ENCODE data around the gene SND1. TPM values are rescaled to one million over a fixed set of nuclear protein-coding genes. Genes with fewer than 3 reads are reported as not detected.

The SND1 gene
- total RNA-seq, 6 experiments from 2014 or later: 77.5 to 150 (median 126) TPM

DNA sequence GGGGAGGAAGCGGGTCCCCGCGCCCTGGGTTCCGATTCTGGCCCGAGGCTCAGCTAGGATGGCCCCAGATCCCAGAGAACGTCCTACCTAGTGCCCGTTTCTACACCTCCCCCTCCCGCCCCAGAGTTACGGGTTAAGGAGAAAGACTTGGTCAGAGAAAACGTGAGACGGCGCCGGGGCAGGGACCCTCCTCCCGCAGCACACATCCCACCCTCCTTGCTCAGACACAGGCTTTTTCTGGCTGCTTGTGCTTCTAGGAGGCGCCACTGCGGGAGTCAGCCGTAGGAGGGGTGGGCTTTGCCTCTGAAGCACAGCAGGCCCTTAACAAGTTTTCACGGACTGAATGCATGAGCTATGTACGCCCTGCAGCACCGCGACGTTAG, 484.2 kb downstream of the SND1 start:
- intact Hi-C loops (cut with DNase I): loop anchor here in 1 of 2 donors (5.0 kb wide), 1 partner anchor 76 kb away; no protein-coding TSS in a partner anchor
- peak overlapping the region; percentile 44 to 61 (median 54) for H3K4me3 ChIP-seq
- no peak overlapping the region for H3K27ac ChIP-seq
- DNase-seq (no peak), ATAC-seq (peak in 3 of 4 donors; percentile 26 to 49 (median 37))
- no peaks in the 10 kb centered on the region for H3K36me3 ChIP-seq
- peaks cover 0 to 4% of the 10 kb centered on the region in 2 donors for H3K27me3 ChIP-seq
- WGBS (ENCODE audit: insufficient coverage, low coverage, low lambda C conversion rate, missing lambda C conversion rate): 5% methylated on average over 16 of the region's 22 CpGs
- TF ChIP-seq POLR2A (IDR thresholded peaks at IDR 0.05): no peak
- no peaks in the 10 kb centered on the region for H3K9me3 ChIP-seq
- H3K4me1 ChIP-seq: peaks cover 0 to 10% (median 2%) of the 10 kb centered on the region in 4 donors

DNA sequence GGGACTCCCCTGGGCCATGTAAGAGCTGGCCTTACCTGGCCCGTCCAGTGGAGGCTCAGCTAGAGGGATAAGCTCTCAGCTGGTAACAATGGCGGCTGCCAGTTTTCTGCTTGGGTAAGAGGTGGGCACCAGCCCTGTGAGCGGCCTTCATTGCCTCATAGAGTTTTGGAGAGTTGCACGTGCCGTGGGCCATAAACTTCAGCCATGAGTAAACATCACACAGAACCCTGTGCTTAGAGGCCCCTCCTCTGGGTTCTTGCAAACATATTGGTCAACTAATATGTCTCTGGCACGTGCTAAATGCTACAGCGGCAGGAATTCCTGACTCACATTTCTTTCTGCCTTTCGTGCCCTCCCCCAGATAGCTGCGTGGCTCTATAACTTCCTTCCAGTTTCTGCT, 485.2 kb downstream of the SND1 start:
- intact Hi-C loops (cut with DNase I): loop anchor here in 1 of 2 donors (5.0 kb wide), 1 partner anchor 75 kb away; no protein-coding TSS in a partner anchor
- TF ChIP-seq POLR2A (IDR thresholded peaks at IDR 0.05) (no peak), CTCF (IDR thresholded peaks at IDR 0.05) (no peak)
- Histone ChIP-seq H3K9me3 (no peaks in the 10 kb centered on the region), H3K27me3 (peaks cover 0 to 4% of the 10 kb centered on the region in 2 donors), H3K27ac (no peak overlapping the region), H3K4me1 (peaks cover 0 to 10% (median 2%) of the 10 kb centered on the region in 4 donors), H3K36me3 (no peaks in the 10 kb centered on the region), H3K4me3 (no peak overlapping the region)
- no peak for DNase-seq
- 35% methylated on average over 7 of the region's 9 CpGs for WGBS (ENCODE audit: insufficient coverage, low coverage, low lambda C conversion rate, missing lambda C conversion rate)
- ATAC-seq: no peak

GRCh38 chr7:128139406-128139805, 487.4 kb downstream of the SND1 start:
- peaks cover 0 to 4% of the 10 kb centered on the region in 2 donors for H3K27me3 ChIP-seq
- H3K27ac ChIP-seq: no peak overlapping the region
- DNase-seq (no peak), ATAC-seq (no peak)
- no peaks in the 10 kb centered on the region for H3K36me3 ChIP-seq
- no peak for TF ChIP-seq POLR2A (IDR thresholded peaks at IDR 0.05)
- TF ChIP-seq CTCF (IDR thresholded peaks at IDR 0.05): no peak
- no peaks in the 10 kb centered on the region for H3K9me3 ChIP-seq
- H3K4me3 ChIP-seq: no peak overlapping the region
- peaks cover 0 to 10% (median 2%) of the 10 kb centered on the region in 4 donors for H3K4me1 ChIP-seq
- intact Hi-C loops (cut with DNase I): loop anchor here in 1 of 2 donors (5.0 kb wide), 1 partner anchor 73 kb away; no protein-coding TSS in a partner anchor
- WGBS (ENCODE audit: insufficient coverage, low coverage, low lambda C conversion rate, missing lambda C conversion rate): 48% methylated on average over 3 of the region's 3 CpGs

DNA sequence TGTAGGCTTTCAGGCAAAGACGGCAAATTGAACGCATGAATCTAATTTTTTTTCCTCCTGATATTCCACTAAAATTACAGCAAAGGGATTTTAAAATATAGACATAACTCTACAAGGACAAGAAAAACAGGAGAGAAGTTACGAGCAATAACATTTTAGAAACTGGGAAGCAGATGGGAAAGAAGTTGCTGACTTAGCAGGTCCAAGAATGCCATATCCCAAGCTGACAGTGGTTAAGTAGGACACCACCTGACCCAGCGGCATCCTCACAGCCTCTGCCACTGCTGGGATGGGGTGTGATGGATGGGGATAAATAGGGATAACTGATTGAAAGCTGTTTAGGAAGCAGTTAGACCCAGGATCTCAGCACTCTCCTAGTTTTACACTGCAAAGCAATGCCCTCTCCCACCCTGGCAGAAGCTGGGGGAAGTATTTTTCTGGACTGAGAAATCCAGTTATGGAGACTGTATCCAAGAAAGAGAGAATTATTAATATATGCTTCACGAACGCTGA, 489.7 kb downstream of the SND1 start:
- H3K9me3 ChIP-seq: no peaks in the 10 kb centered on the region
- H3K36me3 ChIP-seq: no peaks in the 10 kb centered on the region
- H3K4me1 ChIP-seq: no peaks in the 10 kb centered on the region
- H3K27me3 ChIP-seq: no peaks in the 10 kb centered on the region
- DNase-seq (no peak), ATAC-seq (no peak)
- WGBS (ENCODE audit: insufficient coverage, low coverage, low lambda C conversion rate, missing lambda C conversion rate): 84% methylated on average over 6 of the region's 6 CpGs
- no peak for TF ChIP-seq CTCF (IDR thresholded peaks at IDR 0.05)
- no peak for TF ChIP-seq POLR2A (IDR thresholded peaks at IDR 0.05)
- H3K27ac ChIP-seq: no peak overlapping the region
- H3K4me3 ChIP-seq: no peak overlapping the region
- intact Hi-C loops (cut with DNase I): no loop called here

MicroRNAs within 50 kb of the gene (microRNA counts, 767-probe panel; counts per million panel counts)
- 237 counts per million for microRNA hsa-miR-593-3p

Small RNA genes within 50 kb of the gene (microRNA-seq; reads per million reads assigned to microRNA genes)
- 0 reads per million in 2 donors for gene MIR593

Small RNA genes within 50 kb of the gene (small RNA-seq; reads per million reads assigned to genes)
- gene MIR593: 0 reads per million in 2 experiments

Other genes starting within 250 kb of the SND1 start
- 10 to 100 TPM in 3 of 6 experiments, 1 to 10 TPM in 3; 9.4 to 11.7 (median 10.0) TPM for gene GCC1, start 66.6 kb upstream of the SND1 start, total RNA-seq
- gene ARF5, start 63.8 kb upstream of the SND1 start, total RNA-seq: 100 to 1,000 TPM in 1 of 6 experiments, 10 to 100 TPM in 5; 51.7 to 105 (median 60.8) TPM
- 1 to 10 TPM in 2 of 6 experiments, under 1 TPM in 1, not detected in 3; 0.68 to 1.5 (median 1.2) TPM for gene FSCN3, start 58.5 kb upstream of the SND1 start, total RNA-seq
- not detected for gene PAX4, start 34.1 kb upstream of the SND1 start, total RNA-seq

Measured in right lobe of liver (tissue), 6 donors.